GM19099 (cell line): ENCODE data around the gene MRPS18A.

ENCODE experiments used
- POLR2A ChIP-seq: IDR thresholded peaks from 3 replicates; pipeline ENCODE4 v1.6.1; 2011; ENCODE audit warnings: low read depth; ENCODE audit not compliant: insufficient read length; ENCODE audit errors: extremely low read depth

Gene MRPS18A

GRCh38 chr6:43707269-43707668, 19.7 kb upstream of the MRPS18A start:
- no peak for TF ChIP-seq POLR2A

- TF ChIP-seq POLR2A = no peak
Measured at GRCh38 chr6:43706788-43707187, 19.2 kb upstream of the MRPS18A start.

- TF ChIP-seq POLR2A = no peak
Measured at GRCh38 chr6:43705996-43706395, 18.4 kb upstream of the MRPS18A start.

- no peak for TF ChIP-seq POLR2A
Measured at GRCh38 chr6:43703512-43704429, 16.2 kb upstream of the MRPS18A start.

- no peak for TF ChIP-seq POLR2A
Measured at GRCh38 chr6:43702534-43703440, 15.2 kb upstream of the MRPS18A start.

- no peak for TF ChIP-seq POLR2A
Measured at GRCh38 chr6:43702171-43702533, 14.6 kb upstream of the MRPS18A start.

- TF ChIP-seq POLR2A = no peak
Measured at GRCh38 chr6:43699564-43700186, 12.1 kb upstream of the MRPS18A start.

- no peak for TF ChIP-seq POLR2A
Measured at GRCh38 chr6:43698584-43699349, 11.2 kb upstream of the MRPS18A start.

GRCh38 chr6:43697421-43697820, 9.8 kb upstream of the MRPS18A start:
- no peak for TF ChIP-seq POLR2A

- no peak for TF ChIP-seq POLR2A
Measured at GRCh38 chr6:43695967-43696291, 8.3 kb upstream of the MRPS18A start.

- no peak for TF ChIP-seq POLR2A
Measured at GRCh38 chr6:43695215-43695966, 7.8 kb upstream of the MRPS18A start.

- no peak for TF ChIP-seq POLR2A
Measured at GRCh38 chr6:43689421-43689820, 1.8 kb upstream of the MRPS18A start.

GRCh38 chr6:43687079-43687436, 533 bp downstream of the MRPS18A start:
- no peak for TF ChIP-seq POLR2A
